DMS53 (cell line): ENCODE results near the gene MVB12B.
A peak's percentile ranks its signal among the peaks of the same experiment; 100 is the strongest.

ENCODE experiments used
- DNase-seq: peaks from one replicate; lab custom pipeline; 2025; lab: John Stamatoyannopoulos, UW

The MVB12B gene

DNA sequence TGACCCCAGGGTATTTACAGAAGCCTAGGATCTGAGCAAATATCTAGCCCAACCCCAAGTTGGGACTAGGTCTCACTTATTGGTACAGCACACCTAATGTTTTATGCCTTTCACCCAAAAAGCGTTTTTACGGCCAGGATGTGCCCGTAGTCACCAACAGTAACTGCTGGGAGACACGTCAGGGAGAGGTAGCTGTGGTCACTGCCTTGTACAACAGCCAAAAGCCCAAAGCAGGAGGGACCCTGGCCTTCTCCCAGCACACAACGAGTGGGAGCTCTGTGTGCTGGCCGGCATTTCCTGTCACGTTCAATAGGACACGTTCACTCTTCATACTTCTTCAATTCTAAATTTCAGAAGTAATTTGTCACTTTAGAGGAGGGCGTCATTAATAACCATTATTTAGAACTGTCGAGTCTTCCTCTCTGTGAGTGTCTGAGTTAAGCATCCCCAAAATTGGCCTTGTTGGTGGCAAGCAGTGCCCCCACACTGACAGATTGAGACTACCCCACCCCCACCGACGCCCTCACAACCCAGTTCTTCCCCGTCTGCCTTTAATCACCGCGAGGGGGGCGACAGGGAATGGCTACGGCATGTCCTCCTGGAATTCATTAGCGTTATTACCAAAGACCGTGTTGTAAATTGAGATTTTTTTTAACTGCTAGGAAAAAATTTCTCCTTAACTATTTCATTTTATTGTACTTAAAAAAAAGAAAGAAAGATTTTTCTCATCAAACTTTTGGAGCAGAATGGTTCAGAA lies 80.7 kb downstream of the MVB12B start:
- DNase-seq, result no peak

DNA sequence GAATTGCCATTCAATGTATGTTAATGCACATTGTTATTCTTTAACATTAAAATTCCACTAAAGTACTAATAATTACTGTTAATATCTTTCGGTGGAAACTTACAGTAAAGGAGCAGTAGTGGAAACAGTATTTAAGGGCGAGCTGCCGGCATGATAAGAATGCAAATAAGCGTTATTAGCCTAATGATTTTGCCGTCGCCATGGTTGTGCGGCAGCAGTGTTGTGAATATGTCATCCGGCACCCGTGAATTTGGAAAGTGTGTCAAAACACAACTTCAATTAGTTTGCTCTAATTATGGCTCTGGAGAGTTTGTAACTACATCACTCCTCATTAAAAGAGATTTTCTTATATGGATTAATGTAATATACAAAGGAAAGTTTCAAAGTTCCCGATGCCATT lies 81.4 kb downstream of the MVB12B start:
- DNase-seq, result no peak

DNA sequence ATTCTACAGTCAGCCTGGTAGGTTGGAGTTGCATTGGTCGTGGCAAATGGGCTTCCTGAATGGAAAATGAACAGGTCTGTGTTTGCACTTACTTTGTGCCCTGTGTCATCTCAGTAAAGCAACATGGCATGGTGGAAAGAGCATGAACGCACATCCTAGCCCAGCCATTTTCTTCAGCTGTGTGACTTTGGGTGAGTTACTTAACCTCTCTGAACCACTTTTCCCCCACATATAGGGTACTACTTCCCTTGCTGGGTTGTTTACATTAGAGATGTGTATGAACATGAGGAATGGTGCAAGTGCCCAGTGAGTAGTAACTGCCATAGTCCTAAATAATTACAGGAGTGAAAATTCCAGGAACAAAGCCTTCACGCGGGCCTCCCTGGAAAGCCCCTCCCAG lies 83.6 kb downstream of the MVB12B start:
- no peak for DNase-seq

DNA sequence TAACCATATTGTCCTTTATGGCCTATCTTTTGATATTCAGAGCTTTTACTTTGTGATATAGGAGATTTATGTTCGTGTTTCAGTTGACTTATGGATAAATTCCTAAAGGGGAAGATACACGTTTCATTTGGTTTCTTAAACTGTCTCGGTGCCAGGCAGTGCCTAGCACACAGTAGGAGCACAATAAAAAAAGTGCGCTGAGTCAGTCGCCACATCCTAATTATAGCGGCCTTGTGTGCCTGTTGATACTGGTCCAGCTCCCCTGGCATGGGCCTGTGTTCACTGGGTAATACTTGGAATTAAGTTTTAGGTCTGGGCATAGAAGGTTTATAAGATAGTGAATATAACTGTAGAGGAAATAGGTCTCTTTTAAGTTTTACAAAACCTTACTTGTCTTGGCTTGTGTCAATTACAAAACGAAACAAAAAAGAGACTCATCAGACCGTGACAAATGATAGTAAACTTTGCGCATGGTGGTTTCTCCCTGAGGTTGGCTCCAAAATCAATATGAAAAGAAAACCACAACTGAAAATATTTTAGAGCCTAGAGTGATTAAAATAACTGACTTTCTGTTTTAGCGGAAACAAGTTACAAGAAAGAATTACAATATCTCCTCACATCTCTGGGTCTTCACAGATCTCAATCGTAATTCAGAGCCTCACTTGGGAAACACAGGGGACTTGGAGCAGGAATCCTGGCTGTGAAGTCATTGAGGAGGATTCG lies 84.8 kb downstream of the MVB12B start:
- DNase-seq, result no peak

DNA sequence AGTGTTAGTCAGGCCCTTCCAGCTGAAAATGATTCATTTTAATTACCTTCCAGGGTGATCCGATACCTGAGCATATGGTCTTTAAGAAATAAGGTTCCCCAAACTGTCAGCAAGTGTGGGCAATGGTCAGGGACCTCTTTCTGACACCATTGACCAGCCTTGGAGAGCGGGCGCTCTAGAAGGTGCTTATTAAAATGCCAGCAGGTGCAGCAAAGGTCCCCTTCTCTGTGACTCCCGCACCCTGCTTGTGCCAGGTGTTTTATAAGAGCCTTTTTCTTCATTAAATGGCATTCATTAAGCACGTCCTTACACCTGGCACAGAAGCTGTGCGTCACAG lies 85.3 kb downstream of the MVB12B start:
- peak; percentile 69 for DNase-seq

DNA sequence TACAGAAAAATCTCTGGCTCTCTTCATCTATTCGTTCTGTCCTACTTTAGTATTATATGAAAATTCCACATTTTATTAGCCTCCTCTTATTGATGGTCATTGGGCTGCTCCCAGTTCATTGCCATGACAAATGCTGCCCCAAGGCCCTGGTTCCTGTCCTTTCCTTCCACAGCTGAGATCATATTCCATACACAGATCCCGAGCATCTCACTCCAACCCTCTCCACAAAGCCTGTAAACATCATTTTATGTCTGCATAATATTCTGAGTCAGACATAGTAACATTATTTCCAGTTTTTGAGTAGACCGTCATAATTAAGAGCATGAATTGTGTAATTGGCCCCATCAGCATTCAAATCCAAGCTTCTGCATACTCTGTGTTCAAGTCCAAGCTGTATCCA lies 86.3 kb downstream of the MVB12B start:
- peak; percentile 45 for DNase-seq

DNA sequence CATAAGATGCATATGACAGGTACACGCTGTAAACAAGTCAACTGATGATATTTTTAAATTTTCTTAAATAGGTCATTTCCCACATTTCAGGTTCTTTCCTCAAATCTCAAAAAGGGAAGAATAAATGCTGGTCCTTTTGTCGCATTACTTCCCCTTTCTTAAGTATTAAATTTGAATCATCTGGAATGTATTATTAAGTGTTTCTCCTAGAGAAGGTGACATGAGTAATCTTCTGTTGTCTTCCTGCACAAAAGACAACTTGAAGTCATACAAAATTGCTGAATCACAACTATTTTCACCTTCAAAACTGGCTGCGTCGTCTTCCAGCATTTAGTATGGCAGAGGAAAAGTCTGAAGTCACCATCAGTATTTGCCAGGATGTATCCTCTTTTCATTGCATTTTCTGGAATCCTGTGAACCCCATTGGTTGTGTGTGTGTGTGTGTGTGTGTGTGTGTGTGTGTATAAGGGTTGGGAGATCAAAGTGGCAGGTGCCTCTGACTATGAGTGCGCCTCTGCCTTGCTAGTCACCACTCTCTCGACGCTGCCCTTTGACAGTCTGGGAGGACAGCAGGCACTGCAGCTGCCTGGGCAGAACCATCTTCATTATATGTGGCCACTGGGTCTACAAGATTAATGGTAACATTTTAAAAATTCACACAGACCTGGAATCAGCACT lies 86.9 kb downstream of the MVB12B start:
- DNase-seq, result peak; percentile 95

DNA sequence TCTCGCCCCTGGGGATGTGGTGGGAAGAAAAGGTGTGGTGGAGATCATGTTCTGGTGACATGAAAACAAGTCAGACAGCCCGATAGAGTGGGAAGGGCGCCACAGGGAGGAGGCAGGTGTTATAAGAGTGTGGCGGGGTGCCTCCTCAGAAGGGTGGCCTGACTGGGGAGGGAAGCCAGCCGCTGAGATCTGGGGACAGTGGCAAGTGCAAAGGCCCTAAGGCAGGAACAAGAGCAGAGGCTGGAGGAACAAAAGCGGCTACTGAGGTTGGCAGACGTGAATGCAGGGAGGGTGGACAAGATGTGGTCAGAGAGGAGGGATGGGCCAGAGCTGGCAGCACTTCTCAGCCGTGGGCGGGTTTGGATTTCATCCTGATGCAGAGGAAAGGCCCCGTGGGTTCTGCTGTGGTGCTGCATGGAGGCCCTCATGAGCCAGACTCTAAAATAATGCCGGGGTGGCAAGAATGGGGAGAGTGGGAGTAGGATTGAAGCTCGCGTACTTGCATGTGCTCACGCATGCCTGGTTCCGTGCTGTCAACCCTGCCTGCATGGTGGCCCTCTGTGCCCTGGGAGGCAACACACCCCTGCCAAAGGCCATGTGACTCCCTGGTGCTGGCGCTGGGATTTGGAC lies 89.2 kb downstream of the MVB12B start:
- peak; percentile 31 for DNase-seq

DNA sequence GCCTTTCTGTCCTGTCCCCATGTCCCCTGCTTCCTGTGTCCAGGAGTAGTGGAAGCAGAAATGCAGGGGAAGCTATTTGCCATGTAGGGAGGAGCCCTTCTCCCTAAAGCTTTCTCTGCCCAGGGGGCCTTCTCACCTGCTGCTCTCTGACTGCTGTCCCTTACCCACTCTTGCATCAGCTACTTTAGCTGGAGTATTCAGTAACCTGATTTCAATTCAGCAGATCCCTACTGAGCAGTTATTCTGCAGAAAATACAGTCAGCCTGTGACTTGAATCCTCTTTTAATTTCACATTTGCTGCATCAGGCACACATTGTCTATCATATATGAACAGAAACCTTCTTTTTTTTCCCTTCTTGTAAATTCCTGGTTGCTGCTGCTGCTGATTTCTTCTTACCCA lies 90.4 kb downstream of the MVB12B start:
- peak; percentile 80 for DNase-seq

DNA sequence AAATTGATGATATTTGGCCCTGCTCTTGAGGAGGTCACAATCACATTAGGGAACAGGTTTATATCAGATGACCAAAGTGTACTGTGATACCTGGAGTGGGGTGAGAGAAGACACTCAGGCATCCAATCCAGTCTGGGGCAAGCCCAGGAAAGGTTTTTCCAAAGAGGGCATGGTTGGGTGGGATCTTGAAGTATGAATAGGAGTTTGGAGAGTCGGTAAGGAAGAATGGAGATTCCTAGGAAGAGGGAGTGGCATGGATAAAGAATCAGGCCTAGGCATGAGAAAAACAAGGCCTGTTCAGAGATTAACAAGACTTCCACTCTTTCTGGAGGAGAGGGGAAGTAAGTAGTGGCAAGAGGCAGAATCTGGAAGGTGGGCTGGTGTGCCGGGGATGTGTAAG lies 91.1 kb downstream of the MVB12B start:
- DNase-seq, result peak; percentile 12

DNA sequence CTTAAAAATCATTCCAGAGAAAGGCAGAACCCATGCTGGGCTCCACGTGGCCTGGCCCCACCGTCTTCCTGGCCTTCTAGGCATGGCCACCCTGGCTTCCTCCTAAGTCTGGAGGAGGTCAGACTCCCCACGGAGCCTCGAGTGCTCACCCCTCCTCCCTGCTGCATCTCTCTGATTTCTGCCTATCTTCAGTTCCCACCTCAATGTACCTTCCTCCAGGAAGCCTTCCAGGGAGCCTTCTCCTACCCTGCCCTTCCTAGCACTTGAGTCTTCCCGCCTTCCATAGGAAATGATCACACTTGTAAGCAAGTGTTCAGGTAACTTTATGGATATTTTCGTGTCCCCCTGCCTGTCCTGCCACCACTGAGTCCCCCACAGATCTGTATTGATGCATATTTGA lies 92.0 kb downstream of the MVB12B start:
- peak; percentile 41 for DNase-seq

DNA sequence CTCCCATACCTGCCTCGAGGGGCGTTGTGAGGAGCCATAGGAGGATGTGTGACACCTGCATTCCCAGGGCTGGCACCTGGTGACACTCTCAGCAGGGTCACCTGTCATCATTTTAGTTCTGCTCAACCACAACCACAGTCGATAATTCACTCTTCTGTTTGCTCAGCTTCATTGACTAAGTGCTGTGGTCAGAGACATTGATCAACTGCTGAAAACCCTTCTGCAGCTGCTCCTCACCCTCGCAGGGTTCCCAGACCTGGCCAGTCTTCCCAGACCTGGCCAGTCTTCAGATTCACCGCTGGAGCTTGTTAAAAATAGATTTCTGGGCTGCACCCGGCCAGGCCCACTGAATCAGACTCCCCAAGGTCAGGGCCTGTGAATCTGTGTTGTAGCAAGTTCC lies 92.8 kb downstream of the MVB12B start:
- peak; percentile 98 for DNase-seq

DNA sequence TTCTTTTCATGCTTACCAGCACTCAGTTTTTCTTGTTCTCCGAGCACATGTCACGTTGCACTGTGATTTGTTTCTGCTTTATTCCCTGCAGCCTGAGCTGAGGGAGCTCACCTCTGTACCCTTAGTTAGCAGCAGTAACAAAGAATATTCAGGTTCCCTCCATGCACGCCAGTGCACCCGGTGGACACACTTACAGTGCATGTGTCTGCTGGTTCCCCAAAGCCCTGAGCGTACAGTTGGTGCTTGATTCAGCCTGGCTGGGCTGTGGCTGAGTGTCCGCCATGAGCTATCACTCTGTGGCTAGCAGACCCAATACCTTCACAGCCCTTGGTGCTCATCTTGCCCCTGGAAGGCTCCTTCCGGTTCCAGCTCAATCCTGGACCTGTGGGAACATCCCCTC lies 93.5 kb downstream of the MVB12B start:
- DNase-seq, result peak; percentile 79

DNA sequence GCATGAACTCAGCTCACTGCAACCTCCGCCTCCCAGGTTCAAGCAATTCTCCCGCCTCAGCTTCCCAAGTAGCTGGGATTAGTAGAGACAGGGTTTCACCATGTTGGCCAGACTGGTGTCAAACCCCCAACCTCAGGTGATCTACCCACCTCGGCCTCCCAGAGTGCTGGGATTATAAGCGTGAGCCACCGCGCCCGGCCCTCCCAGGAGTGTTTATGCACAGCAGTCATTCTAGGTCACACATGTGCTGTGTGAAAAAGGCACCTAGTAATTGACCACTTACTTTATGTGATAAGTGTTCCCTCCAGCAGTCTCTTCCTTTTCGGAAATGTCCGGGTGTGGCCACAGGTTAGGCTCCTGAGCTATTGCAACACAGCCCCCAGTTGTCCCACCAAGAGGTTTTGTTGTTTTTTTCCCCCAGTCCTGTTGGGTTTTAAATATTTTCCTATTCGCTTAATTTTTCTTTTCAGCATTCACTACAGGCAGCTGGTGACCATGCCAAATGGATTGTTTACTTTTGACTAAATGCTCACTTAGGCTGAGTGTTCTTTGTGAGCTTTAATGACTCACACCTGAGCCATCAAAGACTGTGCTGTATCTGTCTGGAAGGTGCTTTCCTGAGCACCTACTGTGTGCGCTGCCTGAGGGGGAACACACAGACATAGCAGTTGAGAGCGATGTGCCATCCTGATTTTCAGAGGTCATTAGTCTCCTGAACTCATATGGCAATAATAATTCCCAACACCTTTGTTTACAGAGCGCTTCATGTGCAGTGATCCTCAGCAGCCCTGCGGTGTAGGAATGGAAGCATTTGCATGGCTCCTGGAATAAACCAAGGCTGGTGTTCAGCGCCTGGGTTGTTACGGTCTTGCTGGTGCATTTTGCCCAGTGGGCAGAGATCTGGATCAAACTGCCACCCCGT lies 94.3 kb downstream of the MVB12B start:
- DNase-seq, result peak; percentile 96

DNA sequence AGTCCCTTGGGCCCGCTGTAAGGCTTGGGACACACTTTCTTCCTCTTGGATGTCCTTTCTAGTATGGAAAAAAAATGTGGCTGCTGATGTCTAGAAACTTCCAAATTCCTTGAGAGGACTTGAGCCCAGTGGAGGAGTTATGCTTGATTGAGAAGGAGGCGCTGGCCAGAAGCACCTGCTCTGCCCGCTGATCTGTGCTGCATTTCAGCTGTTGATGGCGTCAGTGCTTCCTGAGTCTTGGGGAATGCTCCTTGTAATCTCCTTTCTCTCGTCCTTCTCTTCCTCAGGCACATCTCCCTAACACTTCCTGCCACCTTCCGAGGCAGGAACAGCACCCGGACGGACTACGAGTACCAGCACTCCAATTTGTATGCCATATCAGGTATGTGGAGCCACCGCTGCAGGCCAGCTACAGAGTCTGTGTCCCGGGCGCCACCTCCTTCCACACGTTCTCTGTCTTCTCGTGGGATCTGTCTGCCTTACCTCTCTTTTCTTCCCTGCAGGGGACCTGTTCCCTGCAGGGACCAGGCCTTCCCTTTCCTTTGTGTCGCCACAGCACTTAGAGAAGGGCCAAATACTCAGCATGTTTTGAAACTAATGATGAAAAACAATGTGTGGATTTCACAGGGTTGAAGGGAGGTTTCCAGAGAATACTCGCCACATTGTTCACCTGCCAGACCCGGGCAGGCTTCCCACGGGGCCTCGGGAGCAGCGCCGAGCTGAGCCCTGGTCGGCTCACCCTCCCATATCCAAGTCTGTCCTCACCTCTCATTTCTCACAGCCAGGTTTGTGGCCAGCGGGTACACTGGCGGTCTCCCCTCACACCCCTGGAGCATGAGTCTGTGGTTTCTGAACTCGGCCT lies 95.2 kb downstream of the MVB12B start:
- DNase-seq, result peak; percentile 77

DNA sequence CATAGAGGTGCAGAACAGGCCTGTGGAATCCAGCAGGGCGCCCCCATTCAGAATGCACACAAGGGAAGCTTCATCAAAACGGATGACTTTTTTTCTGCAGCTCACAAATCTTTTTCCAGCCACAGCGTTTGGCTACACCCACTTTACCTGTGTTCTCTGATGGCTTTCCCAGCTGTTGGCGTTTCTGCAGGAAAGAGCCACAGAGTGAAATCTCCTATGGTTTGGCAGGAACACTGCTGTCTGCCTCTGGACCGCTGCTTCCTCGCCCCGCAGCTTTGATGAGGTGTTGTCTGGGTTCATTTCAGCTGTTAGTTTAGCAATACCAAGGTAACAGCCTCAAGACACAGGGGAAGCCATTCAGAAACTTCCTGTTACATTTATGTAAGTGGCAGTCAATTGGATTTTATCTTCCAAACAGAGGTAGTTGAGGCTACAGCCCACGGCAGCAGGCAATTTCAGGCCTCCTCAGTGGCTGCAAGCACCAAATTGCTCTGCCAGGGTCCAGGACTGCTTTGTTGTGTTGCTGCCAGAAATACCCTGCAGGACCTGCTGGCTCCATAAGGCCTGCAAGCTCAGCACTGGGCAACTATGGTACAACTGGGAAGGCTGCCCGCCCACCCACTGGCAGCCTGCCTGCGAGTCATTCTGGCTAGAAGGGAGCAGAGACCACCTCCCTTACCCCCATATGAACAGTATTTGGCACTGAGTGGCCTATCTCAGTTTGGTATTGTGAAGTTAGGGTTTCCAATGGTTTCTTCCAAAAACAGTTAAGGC lies 96.7 kb downstream of the MVB12B start:
- peak; percentile 47 for DNase-seq

DNA sequence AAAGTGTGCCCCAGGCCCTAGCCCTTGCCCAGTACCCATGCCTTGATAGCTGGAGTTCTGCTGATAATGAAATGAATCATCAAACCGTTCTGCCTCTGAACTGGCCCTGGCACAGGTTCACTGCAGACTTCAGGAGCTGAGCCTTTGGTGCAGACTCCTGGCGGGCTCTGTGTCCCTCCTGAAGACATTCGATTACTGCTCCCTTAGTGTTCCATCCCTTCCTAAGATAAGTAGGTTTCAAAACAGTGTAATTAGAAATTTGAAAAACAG lies 97.2 kb downstream of the MVB12B start:
- DNase-seq, result no peak

DNA sequence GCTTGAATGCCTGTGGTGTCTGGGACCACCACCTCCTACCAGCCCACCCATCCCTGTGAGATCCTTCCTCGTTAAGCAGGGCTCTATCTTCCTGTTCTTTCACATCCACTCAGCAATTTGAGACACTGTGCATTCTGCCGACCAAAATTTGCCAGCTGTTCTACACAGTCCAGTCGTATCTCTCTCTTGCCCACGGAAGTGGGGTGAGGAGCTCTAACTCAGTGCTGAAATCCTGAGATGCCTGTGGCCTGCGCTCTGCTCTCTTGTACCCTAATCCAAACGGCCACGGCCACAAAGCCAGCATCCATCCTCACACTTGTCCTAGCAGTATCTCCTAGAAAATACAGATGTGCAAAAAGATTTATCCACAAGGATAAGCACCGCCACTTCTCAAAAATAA lies 97.9 kb downstream of the MVB12B start:
- DNase-seq, result no peak

DNA sequence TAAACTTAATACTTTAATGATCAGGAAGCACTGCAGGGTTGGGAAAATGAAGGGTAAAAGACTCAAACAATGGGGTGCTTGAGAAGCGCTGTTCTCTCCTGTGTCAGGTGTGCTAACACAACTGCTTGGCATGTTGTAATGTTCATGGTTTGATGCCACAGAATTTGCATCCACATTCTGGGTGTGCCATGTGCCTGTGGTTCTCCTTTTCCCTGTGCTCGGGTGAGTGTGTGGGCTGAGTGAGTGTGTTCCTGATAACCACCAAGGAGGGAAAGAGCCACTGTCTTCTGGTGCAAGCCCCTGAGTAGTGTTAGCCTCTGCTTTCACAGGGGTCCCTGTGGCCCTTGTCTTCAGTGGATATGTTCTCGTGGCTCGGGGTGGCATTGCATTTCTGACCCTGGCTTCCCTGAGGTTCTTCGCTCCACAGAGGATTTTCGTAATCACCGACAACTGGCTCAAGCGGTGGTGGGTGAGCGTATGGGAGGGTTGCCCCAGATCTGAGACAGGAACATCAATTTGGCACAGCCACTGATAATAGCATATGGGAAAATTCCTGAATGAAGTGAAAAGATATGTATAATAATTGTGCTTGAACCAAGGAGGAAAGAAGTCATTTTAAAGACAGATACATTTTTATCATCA lies 102.0 kb downstream of the MVB12B start:
- no peak for DNase-seq

DNA sequence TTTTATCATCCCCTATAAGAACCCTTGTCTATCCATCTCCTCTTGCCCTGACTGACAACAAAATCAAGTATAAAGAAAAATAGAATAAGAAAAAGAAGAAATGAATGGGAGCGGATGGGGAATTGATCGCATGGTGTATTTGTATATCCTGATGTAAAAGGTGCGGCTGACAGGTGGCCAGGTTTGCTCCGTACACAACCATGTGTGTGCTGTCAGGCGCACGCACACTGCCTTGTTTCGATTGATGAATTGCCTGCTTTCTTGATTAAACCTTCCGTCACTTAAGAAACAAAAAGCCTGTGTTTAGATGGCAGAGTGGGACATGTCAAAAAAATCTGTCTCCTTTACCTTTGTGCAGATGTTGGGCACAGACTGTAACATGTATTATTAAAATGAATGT lies 102.6 kb downstream of the MVB12B start:
- DNase-seq, result no peak
